GM12872 (cell line): Measurements from ENCODE around the gene RASGRF2.

ENCODE experiments used
- TF ChIP-seq, protein P1 (sequence below): IDR thresholded peaks from 3 replicates; pipeline ENCODE4 v1.5.1; 2011; ENCODE audit warnings: low read depth, mild to moderate bottlenecking, low read length, moderate library complexity; ENCODE audit not compliant: insufficient read depth

The RASGRF2 gene

DNA sequence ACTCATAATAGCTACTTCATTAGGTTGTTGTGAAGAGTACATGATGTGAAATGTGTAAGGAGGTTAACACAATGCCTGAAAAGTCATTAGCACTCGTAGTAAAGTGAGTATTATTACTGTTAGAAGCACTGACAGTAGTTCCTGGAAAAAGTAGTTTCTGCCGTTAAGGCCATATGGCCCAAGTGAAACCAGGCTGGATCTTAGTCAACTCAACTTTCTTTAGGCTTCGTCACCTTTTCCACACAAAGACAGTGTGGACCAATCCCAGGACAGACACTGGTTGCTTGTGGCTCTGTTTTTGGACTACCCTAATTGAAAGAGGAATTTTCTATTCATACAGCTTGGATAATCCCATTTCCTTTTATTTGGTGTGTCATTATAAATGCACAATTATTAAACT is 243.6 kb downstream of the RASGRF2 start:
- TF ChIP-seq, protein P1, sequence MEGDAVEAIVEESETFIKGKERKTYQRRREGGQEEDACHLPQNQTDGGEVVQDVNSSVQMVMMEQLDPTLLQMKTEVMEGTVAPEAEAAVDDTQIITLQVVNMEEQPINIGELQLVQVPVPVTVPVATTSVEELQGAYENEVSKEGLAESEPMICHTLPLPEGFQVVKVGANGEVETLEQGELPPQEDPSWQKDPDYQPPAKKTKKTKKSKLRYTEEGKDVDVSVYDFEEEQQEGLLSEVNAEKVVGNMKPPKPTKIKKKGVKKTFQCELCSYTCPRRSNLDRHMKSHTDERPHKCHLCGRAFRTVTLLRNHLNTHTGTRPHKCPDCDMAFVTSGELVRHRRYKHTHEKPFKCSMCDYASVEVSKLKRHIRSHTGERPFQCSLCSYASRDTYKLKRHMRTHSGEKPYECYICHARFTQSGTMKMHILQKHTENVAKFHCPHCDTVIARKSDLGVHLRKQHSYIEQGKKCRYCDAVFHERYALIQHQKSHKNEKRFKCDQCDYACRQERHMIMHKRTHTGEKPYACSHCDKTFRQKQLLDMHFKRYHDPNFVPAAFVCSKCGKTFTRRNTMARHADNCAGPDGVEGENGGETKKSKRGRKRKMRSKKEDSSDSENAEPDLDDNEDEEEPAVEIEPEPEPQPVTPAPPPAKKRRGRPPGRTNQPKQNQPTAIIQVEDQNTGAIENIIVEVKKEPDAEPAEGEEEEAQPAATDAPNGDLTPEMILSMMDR = no peak

DNA sequence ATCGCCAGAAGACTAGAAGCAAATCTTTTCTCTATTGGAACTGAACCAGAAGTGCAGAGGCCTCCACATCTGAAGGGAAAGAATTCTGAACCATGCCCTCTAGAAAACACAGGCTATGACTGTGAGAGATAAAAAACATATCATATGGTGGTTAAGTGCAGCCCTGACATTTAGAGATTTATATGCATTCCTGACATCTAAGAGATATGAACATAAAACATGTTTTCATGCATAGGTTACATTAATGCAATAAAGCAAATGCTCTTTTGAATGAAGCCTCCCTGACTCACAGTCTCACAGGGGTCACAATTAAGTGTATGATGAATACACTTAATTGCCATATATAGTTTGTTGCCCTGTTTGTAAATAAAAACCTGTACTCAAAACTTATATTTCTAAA is 244.0 kb downstream of the RASGRF2 start:
- TF ChIP-seq, protein P1 = no peak

DNA sequence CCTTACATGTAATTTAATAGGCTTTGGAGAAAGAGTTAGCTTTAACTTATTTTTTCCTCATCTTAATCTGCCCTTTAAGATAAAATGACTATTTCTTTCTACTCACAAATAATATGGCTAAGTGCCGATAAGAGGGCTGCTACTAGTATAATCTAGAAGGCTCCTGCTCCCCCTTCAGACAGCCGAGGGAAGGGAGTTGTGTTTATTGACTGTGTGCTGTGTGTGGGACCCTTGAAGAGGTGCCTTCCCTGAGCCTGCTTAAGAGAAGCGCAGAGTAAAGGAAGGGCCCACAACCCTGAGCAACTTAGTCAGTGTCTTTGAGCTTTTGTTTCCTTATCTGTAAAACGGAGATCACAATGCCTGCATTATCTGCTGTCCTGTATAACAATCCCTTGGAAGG is 244.9 kb downstream of the RASGRF2 start:
- TF ChIP-seq, protein P1 = no peak

DNA sequence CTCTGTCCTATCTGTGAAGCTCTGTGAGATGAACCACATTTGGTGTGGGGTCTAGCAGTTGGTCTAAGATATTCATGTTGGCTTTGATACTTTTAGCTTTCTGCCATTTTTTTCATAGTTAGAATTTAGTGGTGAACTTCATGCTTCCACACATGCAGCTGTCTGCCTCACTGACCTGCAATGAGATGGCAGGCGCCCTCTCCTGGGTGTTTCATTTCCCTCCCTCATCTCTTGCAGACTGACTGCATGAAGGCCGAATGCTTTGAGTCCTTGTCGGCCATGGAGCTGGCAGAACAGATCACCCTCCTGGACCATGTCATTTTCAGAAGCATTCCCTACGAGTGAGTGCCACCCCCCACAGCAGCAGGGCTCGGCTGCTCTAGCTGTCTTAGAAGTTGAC is 246.8 kb downstream of the RASGRF2 start:
- TF ChIP-seq, protein P1 = peak; percentile 24; the same call in 1 of the 3 replicates

DNA sequence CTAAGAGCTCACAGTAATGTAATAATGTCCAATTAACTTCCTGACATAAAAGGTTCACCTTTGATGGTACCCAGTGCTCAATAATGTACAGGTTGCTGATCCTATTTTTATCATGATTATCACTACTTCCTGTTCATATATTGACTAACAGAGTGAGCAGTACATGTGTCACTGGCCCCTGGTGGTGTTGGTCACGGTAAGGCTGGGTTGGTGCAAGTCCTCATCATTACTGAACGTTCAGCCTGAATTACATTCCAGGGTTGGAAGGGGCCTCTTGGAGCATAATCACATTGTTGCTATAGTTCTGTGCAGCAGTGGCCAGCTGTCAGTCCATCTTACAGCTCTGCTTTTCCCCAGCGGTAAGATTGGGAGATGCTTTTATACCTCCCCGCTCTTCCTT is 248.7 kb downstream of the RASGRF2 start:
- TF ChIP-seq, protein P1 = no peak

DNA sequence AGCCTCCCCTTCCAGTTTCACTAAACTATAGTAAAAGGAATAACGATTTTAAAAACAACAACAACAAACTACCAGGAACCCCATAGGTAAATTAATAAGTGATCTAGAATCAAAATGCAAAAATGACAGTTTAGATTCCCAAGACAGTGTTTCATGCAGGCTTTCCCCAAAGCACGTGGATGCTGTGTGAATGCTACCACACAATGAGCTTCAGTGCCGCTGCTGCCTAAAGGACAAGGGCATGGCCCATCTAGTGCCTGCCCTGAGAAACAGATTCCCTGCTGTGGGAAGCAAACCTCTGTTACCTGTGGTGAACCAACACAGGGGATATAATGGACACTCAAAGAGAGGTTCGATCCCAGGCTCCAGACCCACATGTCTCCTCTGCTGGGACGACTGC is 249.2 kb downstream of the RASGRF2 start:
- TF ChIP-seq, protein P1 = no peak

DNA sequence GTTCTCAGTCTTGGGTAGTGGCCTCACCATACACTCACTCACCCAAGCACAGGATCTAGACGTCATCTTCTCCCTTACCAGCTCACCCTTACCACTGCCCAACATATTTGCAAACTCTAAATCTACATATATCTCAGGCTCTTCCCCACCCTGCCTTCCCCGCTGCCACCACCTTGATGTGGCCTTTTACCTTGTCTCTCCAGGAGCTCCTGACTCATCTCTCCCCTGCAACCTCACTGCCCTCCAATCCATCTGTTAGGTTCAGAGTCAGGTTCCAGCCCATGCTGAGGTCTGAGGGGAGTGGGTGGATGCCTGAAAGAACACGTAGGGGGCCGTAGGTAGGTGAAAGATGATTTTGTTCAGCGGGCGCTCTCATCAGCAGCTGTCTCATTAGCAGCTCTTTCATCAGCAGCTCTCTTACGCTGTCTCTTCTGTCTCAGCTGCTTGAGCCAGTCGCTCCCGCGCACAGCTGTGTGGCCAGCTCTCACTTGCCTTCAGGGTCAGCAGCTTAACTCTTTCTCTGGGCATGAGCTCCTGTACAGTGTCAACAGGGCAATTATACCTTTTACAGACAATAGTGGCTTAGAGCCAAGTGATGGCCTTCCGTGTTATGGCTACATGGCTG is 249.8 kb downstream of the RASGRF2 start:
- TF ChIP-seq, protein P1 = no peak
